ENCODE measurements around the gene DHX36.

DNA sequence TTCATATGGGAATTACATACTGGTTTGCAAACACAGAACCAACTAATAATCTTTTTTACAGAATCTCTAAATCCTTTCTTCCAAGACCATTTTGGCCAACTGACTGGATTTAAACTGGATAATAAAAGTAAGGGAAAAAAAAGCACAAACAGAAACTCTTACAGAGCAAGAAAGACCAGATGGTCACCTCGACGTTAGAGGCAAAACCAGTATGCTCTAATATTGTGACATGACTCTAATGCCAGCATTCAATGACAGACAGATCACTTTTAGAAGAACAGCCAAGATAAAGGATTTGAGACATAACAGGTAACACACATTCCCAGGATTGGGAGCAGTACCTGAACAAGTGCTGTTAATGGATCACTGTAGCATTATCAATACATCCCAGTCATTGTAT, 50.9 kb downstream of the DHX36 start:
- TF ChIP-seq, protein P1, sequence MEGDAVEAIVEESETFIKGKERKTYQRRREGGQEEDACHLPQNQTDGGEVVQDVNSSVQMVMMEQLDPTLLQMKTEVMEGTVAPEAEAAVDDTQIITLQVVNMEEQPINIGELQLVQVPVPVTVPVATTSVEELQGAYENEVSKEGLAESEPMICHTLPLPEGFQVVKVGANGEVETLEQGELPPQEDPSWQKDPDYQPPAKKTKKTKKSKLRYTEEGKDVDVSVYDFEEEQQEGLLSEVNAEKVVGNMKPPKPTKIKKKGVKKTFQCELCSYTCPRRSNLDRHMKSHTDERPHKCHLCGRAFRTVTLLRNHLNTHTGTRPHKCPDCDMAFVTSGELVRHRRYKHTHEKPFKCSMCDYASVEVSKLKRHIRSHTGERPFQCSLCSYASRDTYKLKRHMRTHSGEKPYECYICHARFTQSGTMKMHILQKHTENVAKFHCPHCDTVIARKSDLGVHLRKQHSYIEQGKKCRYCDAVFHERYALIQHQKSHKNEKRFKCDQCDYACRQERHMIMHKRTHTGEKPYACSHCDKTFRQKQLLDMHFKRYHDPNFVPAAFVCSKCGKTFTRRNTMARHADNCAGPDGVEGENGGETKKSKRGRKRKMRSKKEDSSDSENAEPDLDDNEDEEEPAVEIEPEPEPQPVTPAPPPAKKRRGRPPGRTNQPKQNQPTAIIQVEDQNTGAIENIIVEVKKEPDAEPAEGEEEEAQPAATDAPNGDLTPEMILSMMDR (IDR thresholded peaks at IDR 0.05): no peak
- TF ChIP-seq POLR2AphosphoS5 (IDR thresholded peaks at IDR 0.05): no peak
